GM12878 (cell line): Measurements from ENCODE around the gene KCNQ1OT1. TPM values are rescaled to one million over a fixed set of nuclear protein-coding genes. Genes with fewer than 3 reads are reported as not detected.

Experiments used
- ATAC-seq: fragments of 200-7000 bp; cut with Tn5 transposase; 3 replicates; pipeline ENCODE4 v1.9.1; 2020; ENCODE audit warnings: mild to moderate bottlenecking, moderate library complexity
- BruUV-seq: library from RNA; stranded (reverse); fragments of 400-500 nt; replicated peaks from 2 replicates; lab custom pipeline; 2021; lab: Mats Ljungman, UMichigan
- CTCF ChIA-PET: fragments of 300-600 bp; sonication (Branson Sonifier 250); formaldehyde crosslinking; extraction: SDS; loops from one replicate; lab custom pipeline; 2021; ENCODE audit warnings: inconsistent platforms; lab: Yijun Ruan, JAX
- POLR2A ChIA-PET: fragments of 350-600 bp; formaldehyde crosslinking; extraction: SDS; loops from one replicate; lab custom pipeline; 2021; ENCODE audit warnings: inconsistent platforms; lab: Charles Lee
- RAD21 ChIA-PET: fragments of 300-600 bp; sonication (Branson Sonifier 250); formaldehyde crosslinking; loops from one replicate; lab custom pipeline; 2023; ENCODE audit warnings: antibody characterized with exemption; ENCODE audit not compliant: unreplicated experiment; lab: Charles Lee
- SMC1A ChIA-PET: fragments of 300-600 bp; sonication (Branson Sonifier 250); formaldehyde crosslinking; loops from one replicate; lab custom pipeline; 2023; ENCODE audit not compliant: unreplicated experiment, uncharacterized antibody; lab: Charles Lee
- DNase-seq: peaks from one replicate; pipeline ENCODE4 v3.0.0-alpha.2; 2011; ENCODE audit warnings: low read depth, low spot score
- FAIRE-seq: peaks from 3 replicates; lab custom pipeline; 2011; peaks lifted over from hg19 to GRCh38; lab: Jason Lieb, UNC
- H2AFZ ChIP-seq: 2 replicates; pipeline ENCODE4 v1.6.0; 2011; ENCODE audit warnings: low read depth, low read length, control low read depth; ENCODE audit not compliant: control insufficient read depth
- H3K27ac ChIP-seq: 2 replicates; pipeline ENCODE4 v1.5.1; 2011; ENCODE audit warnings: control low read depth; ENCODE audit not compliant: control insufficient read depth, insufficient read depth
- H3K27me3 ChIP-seq, 2 experiments: replicated peaks in 1 of 2; 2 replicates each; pipeline versions ENCODE4 v1.6.0 to v1.6.1; 2011; ENCODE audit warnings: low read length in 1 of 2; ENCODE audit not compliant: control insufficient read depth in 2 of 2, insufficient read depth in 2 of 2
- H3K36me3 ChIP-seq, 2 experiments: 2 replicates each; pipeline ENCODE4 v1.5.1; 2011; ENCODE audit warnings: low read length in 1 of 2; ENCODE audit not compliant: control insufficient read depth in 2 of 2, insufficient read depth in 2 of 2
- H3K4me1 ChIP-seq: 2 replicates; pipeline ENCODE4 v1.6.1; 2011; ENCODE audit warnings: mild to moderate bottlenecking, low read length, moderate library complexity, mixed read lengths; ENCODE audit not compliant: control insufficient read depth, insufficient read depth
- H3K4me2 ChIP-seq: 2 replicates; pipeline ENCODE4 v1.6.0; 2011; ENCODE audit warnings: control low read depth; ENCODE audit not compliant: control insufficient read depth, insufficient read depth
- H3K4me3 ChIP-seq: fragments of 200-600 bp; sonication (generic); 2 replicates; pipeline ENCODE4 v1.5.1; 2016
- H3K79me2 ChIP-seq: 2 replicates; pipeline ENCODE4 v1.6.0; 2011; ENCODE audit warnings: low read length; ENCODE audit not compliant: control insufficient read depth, insufficient read depth
- H3K9ac ChIP-seq: 2 replicates; pipeline ENCODE4 v1.8.0; 2011; ENCODE audit warnings: low read length, control low read depth, mixed read lengths; ENCODE audit not compliant: control insufficient read depth, insufficient read depth
- H3K9me3 ChIP-seq: replicated peaks from 3 replicates; pipeline ENCODE4 v1.5.1; 2011; ENCODE audit warnings: mild to moderate bottlenecking, low read length; ENCODE audit not compliant: control insufficient read depth, insufficient read depth
- H4K20me1 ChIP-seq: 2 replicates; pipeline ENCODE4 v1.6.0; 2011; ENCODE audit not compliant: control insufficient read depth, insufficient read depth
- BACH1 ChIP-seq: fragments of 450-650 bp; IDR thresholded peaks from 2 replicates; pipeline ENCODE4 v1.6.1; 2017; ENCODE audit warnings: mild to moderate bottlenecking, borderline replicate concordance
- CUX1 ChIP-seq: IDR thresholded peaks from 2 replicates; pipeline ENCODE4 v1.6.1; 2012; ENCODE audit warnings: improper control_type of control experiment, low read depth, low read length; ENCODE audit not compliant: insufficient replicate concordance
- NFYA ChIP-seq: IDR thresholded peaks from 2 replicates; pipeline ENCODE4 v1.6.1; 2011; ENCODE audit warnings: low read depth, mild to moderate bottlenecking, low read length, improper control_type of control experiment, borderline replicate concordance
- PKNOX1 ChIP-seq: fragments of 450-650 bp; IDR thresholded peaks from 2 replicates; pipeline ENCODE4 v1.6.1; 2016; ENCODE audit warnings: mild to moderate bottlenecking
- WGBS: methylation state at CpG from one replicate; pipeline ENCODE4 v1.1.6; 2016; ENCODE audit warnings: low lambda C conversion rate; ENCODE audit not compliant: insufficient replicate concordance, insufficient coverage; ENCODE audit errors: missing lambda C conversion rate; 5-methylcytosine and 5-hydroxymethylcytosine counted together
- in situ Hi-C: fragments of 300-500 bp; cut with MboI; formaldehyde crosslinking; loops from 9 replicates; pipeline ENCODE4 v1.14.3; 2018; ENCODE audit warnings: mixed read lengths
- intact Hi-C: fragments of 100-400 bp; cut with micrococcal nuclease; formaldehyde crosslinking; loops from one replicate; pipeline ENCODE4 v1.14.2; 2022; ENCODE audit not compliant: unreplicated experiment
- polyA plus RNA-seq, 11 experiments: library from polyadenylated mRNA; depleted of rRNA in 4 of 11; unstranded in 6 of 11; stranded (reverse) in 5 of 11; fragments of >200 nt; fragmentation: Nextera tagmentation in 4 of 11; fragmentation: Illumina TruSeq in 1 of 11; extraction: Ambion mirVana in 4 of 11; extraction: Trizol in 1 of 11; gene quantifications; 1 replicate in 1 of 11; 2 replicates in 10 of 11; pipeline versions ENCODE4 v1.2.1 to v1.2.3, GENCODE V29; 2011 to 2016; ENCODE audit warnings: inconsistent platforms in 2 of 11, missing spikeins in 2 of 11, low read depth in 1 of 11
- total RNA-seq, 4 experiments: library from RNA; depleted of rRNA in 3 of 4; stranded (reverse); fragments of >200 nt in 3 of 4; fragmentation: Illumina TruSeq in 1 of 4; extraction: Trizol in 1 of 4; gene quantifications; 2 replicates each; pipeline versions ENCODE4 v1.2.1 to v1.2.3, GENCODE V29; 2013 to 2021

KCNQ1OT1 gene
- total and polyA plus RNA-seq, 10 of the 15 experiments (the other 5 are each of a cell fraction or from before 2014, with no cell fraction given) = 0.02 to 1.6 (median 0.41) TPM

- POLR2A ChIA-PET = no interaction called here
Measured at GRCh38 chr11:2725368-2726300, 25.8 kb upstream of the KCNQ1OT1 start.

More at GRCh38 chr11:2725368-2726300, 25.8 kb upstream of the KCNQ1OT1 start:
- BruUV-seq = no TSS peak
- WGBS = 30% methylated on average over 27 of the region's 27 CpGs
- RAD21 ChIA-PET = no interaction called here
- intact Hi-C loops = no loop called here
- CTCF ChIA-PET = no interaction called here
- FAIRE-seq (no peak), DNase-seq (no peak), ATAC-seq (no peak)
- Histone ChIP-seq H3K9ac (no peak overlapping the region), H3K27me3 (peaks cover 2 to 3% of the 10 kb centered on the region in 2 experiments; a peak in 3 of 4 replicates), H3K79me2 (no peaks in the 10 kb centered on the region), H2AFZ (no peak overlapping the region), H4K20me1 (no peaks in the 10 kb centered on the region), H3K4me1 (no peaks in the 10 kb centered on the region), H3K36me3 (no peaks in the 10 kb centered on the region), H3K9me3 (no peaks in the 10 kb centered on the region), H3K27ac (no peak overlapping the region), H3K4me2 (no peak overlapping the region), H3K4me3 (no peak overlapping the region)
- TF ChIP-seq PKNOX1 (no peak), NFYA (no peak), BACH1 (no peak), CUX1 (no peak)
- SMC1A ChIA-PET = no interaction called here
- in situ Hi-C loops = no loop called here
